Transverse colon (tissue), 4 donors: Measurements from ENCODE around the gene GPR139. TPM values are rescaled to one million over a fixed set of nuclear protein-coding genes. Genes with fewer than 3 reads are reported as not detected.

Experiments
- DNase-seq: peaks from one replicate; pipeline ENCODE4 v3.0.0-alpha.2; 2019
- H3K27ac ChIP-seq, 4 donors: fragments of 200-600 bp; sonication (generic); 2 replicates each; pipeline ENCODE4 v1.5.1; 2016 to 2018; ENCODE audit warnings: inconsistent platforms in 4 of 4
- H3K27me3 ChIP-seq: fragments of 200-600 bp; sonication (generic); 2 replicates; pipeline ENCODE4 v1.5.1; 2017; ENCODE audit warnings: inconsistent platforms
- H3K36me3 ChIP-seq, 4 donors: fragments of 200-600 bp; sonication (generic); 2 replicates each; pipeline ENCODE4 v1.5.1; 2017 to 2019; ENCODE audit warnings: inconsistent platforms in 4 of 4
- H3K4me1 ChIP-seq, 4 donors: fragments of 200-600 bp; sonication (generic); 2 replicates each; pipeline ENCODE4 v1.5.1; 2017 to 2020; ENCODE audit warnings: inconsistent platforms in 4 of 4
- H3K4me3 ChIP-seq, 4 donors: fragments of 200-600 bp; sonication (generic); 1 replicate in 1 of 4; 2 replicates in 3 of 4; pipeline versions ENCODE4 v1.5.1 to v1.6.1; 2017 to 2019; ENCODE audit warnings: inconsistent platforms in 4 of 4
- H3K9me3 ChIP-seq, 2 donors: fragments of 200-600 bp; sonication (generic); 2 replicates each; pipeline ENCODE4 v1.5.1; 2017 to 2019; ENCODE audit warnings: inconsistent platforms in 2 of 2
- CTCF ChIP-seq, 5 experiments: fragments of 200-600 bp in 3 of 5; fragments of 450-650 bp in 2 of 5; sonication (generic) in 3 of 5; IDR thresholded peaks; 1 replicate in 2 of 5; 2 replicates in 3 of 5; pipeline ENCODE4 v1.5.1; 2016 to 2017; ENCODE audit warnings: antibody characterized with exemption in 5 of 5, inconsistent platforms in 3 of 5, mild to moderate bottlenecking in 2 of 5, moderate library complexity in 1 of 5
- EP300 ChIP-seq: sonication (generic); formaldehyde crosslinking; IDR thresholded peaks from one replicate; pipeline ENCODE4 v1.6.1; 2017; ENCODE audit warnings: antibody characterized with exemption, low read depth
- POLR2A ChIP-seq: fragments of 450-650 bp; IDR thresholded peaks from one replicate; pipeline ENCODE4 v1.6.1; 2016; ENCODE audit warnings: antibody characterized with exemption, mild to moderate bottlenecking, moderate library complexity
- POLR2AphosphoS5 ChIP-seq, 3 donors: sonication (generic); formaldehyde crosslinking; IDR thresholded peaks; one replicate each; pipeline ENCODE4 v1.6.1; 2016; ENCODE audit warnings: antibody characterized with exemption in 3 of 3
- WGBS, 2 donors: methylation state at CpG; one replicate each; pipeline ENCODE4 v1.1.5; 2018; ENCODE audit warnings: low coverage in 1 of 2; 5-methylcytosine and 5-hydroxymethylcytosine counted together
- in situ Hi-C, 4 donors: fragments of 200-750 bp; cut with MboI; loops; one replicate each; pipeline versions ENCODE4 v1.15.0 to v1.15.1; 2017; ENCODE audit warnings: low sequenced_read_pairs in 3 of 4, low pct_ligation_motif_present in 1 of 4, low pct_unique_long_range_greater_than_20kb in 1 of 4
- intact Hi-C: fragments of 100-400 bp; cut with DNase I; formaldehyde crosslinking; loops from one replicate; pipeline ENCODE4 v1.15.1; 2023; ENCODE audit warnings: low total_unique reads
- total RNA-seq, 4 donors: library from RNA; depleted of rRNA; stranded (reverse); fragments of >200 nt; gene quantifications; one replicate each; pipeline ENCODE4 v1.1.0, GENCODE V29; 2016

GPR139 gene
- total RNA-seq, 4 donors from 2014 or later: not detected

- H3K27ac ChIP-seq: no peak overlapping the region
- TF ChIP-seq CTCF (IDR thresholded peaks at IDR 0.05) (no peak), POLR2A (no peak), POLR2AphosphoS5 (IDR thresholded peaks at IDR 0.05) (no peak), EP300 (no peak)
- no peaks in the 10 kb centered on the region for H3K36me3 ChIP-seq
- intact Hi-C loops (no loop called here), in situ Hi-C loops (no loop called here)
- 51 to 69% methylated on average over 2 to 3 of the region's 3 CpGs for WGBS, 2 donors
- H3K27me3 ChIP-seq: no peaks in the 10 kb centered on the region
- no peaks in the 10 kb centered on the region for H3K9me3 ChIP-seq
- H3K4me1 ChIP-seq: peaks cover 0 to 8% (median 0%) of the 10 kb centered on the region in 4 donors
- no peak for DNase-seq
- H3K4me3 ChIP-seq: no peak overlapping the region
These were observed 68.8 kb downstream of the GPR139 start for GRCh38 chr16:20004931-20005330.

DNA sequence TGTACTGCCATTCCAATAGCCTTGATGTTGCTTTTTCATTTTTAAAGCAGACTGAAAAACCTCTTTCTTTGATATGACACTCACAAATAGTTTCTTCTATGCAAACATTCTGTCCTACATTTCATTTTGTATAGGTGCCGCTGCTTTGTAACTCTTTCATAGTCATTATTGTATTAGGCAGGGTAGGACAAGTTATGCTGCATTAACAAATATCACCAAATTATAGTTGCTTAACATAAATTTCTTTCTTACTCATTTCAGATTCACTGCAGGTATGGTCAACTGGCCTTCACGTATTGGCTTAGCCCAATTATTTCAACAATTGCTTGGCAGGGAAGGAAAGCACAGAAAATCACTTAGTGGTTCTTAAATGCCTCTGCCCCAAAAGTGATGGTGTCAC lies 70.8 kb downstream of the GPR139 start:
- H3K4me1 ChIP-seq: peaks cover 0 to 8% (median 0%) of the 10 kb centered on the region in 4 donors
- no peaks in the 10 kb centered on the region for H3K36me3 ChIP-seq
- 71 to 87% methylated on average over 1 to 2 of the region's 2 CpGs for WGBS, 2 donors
- intact Hi-C loops: no loop called here
- in situ Hi-C loops: no loop called here
- no peak overlapping the region for H3K4me3 ChIP-seq
- no peak for DNase-seq
- H3K27ac ChIP-seq: no peak overlapping the region
- H3K9me3 ChIP-seq: no peaks in the 10 kb centered on the region
- TF ChIP-seq POLR2A: no peak
- TF ChIP-seq EP300: no peak
- TF ChIP-seq CTCF (IDR thresholded peaks at IDR 0.05): no peak
- TF ChIP-seq POLR2AphosphoS5 (IDR thresholded peaks at IDR 0.05): no peak
- no peaks in the 10 kb centered on the region for H3K27me3 ChIP-seq

DNA sequence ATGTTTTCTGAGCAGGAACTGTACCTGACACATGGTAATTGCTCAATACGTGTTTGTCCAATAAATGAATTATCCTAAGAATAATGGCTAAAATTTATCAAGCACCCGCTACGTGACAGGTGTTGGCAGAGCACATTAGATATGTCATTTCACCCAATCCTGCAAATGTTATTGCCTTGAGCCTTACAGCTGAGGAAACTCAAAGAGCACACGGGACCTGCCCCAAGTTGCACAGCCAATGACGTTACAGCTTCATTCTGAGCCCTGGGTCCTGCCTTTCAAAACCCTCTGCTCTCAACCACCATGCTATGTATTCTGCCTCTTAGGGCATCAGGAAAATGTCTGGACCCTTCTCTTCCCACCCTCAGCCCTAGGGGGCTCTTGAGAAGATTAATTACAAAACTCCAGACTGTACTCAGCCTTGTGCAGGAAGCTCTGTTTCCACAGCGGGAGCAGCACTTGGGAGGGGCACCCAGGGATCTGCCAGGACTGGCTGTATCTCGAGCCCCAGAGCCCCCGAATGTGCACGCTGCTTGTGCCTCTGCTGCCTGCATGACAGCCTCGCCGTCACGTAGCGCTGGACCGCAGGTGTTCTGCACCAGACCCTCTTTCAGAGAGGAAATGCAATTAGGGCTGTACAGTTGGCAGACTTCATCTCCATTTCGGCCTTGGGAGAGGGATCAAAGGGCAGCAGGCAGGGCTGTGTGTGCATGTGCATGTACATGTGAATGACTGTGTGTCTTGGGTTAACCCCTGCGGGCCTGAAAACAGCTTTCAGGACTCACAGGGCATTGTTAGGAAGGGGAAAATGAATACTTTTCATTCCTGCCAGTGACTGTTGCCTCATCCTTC lies 71.6 kb downstream of the GPR139 start:
- DNase-seq: peak; percentile 28
- intact Hi-C loops (no loop called here), in situ Hi-C loops (no loop called here)
- no peak for TF ChIP-seq CTCF (IDR thresholded peaks at IDR 0.05)
- TF ChIP-seq POLR2AphosphoS5 (IDR thresholded peaks at IDR 0.05): no peak
- Histone ChIP-seq H3K27me3 (no peaks in the 10 kb centered on the region), H3K4me3 (peak overlapping the region in 1 of 4 donors; percentile 3), H3K27ac (no peak overlapping the region), H3K36me3 (no peaks in the 10 kb centered on the region), H3K4me1 (peaks cover 0 to 8% (median 0%) of the 10 kb centered on the region in 4 donors), H3K9me3 (no peaks in the 10 kb centered on the region)
- WGBS, 2 donors: 45 to 92% methylated on average over 2 to 16 of the region's 16 CpGs

- in situ Hi-C loops: loop anchor here in 1 of 4 donors (25.0 kb wide), 1 partner anchor 90 kb away; no protein-coding TSS in a partner anchor
- Histone ChIP-seq H3K9me3 (no peaks in the 10 kb centered on the region), H3K4me1 (peaks cover 0 to 8% (median 0%) of the 10 kb centered on the region in 4 donors), H3K4me3 (no peak overlapping the region), H3K27me3 (no peaks in the 10 kb centered on the region), H3K27ac (no peak overlapping the region), H3K36me3 (no peaks in the 10 kb centered on the region)
- no peak for DNase-seq
- 50 to 58% methylated on average over 1 to 4 of the region's 4 CpGs for WGBS, 2 donors
- TF ChIP-seq POLR2A (no peak), POLR2AphosphoS5 (IDR thresholded peaks at IDR 0.05) (no peak), EP300 (no peak), CTCF (IDR thresholded peaks at IDR 0.05) (no peak)
- intact Hi-C loops: no loop called here
These were observed 76.0 kb downstream of the GPR139 start for GRCh38 chr16:19997734-19998133.
